ENCODE data around the gene COL3A1. TPM values are rescaled to one million over a fixed set of nuclear protein-coding genes. Genes with fewer than 3 reads are reported as not detected.

The COL3A1 gene
- total RNA-seq, 1 donor from 2014 or later: 7,546 TPM

DNA sequence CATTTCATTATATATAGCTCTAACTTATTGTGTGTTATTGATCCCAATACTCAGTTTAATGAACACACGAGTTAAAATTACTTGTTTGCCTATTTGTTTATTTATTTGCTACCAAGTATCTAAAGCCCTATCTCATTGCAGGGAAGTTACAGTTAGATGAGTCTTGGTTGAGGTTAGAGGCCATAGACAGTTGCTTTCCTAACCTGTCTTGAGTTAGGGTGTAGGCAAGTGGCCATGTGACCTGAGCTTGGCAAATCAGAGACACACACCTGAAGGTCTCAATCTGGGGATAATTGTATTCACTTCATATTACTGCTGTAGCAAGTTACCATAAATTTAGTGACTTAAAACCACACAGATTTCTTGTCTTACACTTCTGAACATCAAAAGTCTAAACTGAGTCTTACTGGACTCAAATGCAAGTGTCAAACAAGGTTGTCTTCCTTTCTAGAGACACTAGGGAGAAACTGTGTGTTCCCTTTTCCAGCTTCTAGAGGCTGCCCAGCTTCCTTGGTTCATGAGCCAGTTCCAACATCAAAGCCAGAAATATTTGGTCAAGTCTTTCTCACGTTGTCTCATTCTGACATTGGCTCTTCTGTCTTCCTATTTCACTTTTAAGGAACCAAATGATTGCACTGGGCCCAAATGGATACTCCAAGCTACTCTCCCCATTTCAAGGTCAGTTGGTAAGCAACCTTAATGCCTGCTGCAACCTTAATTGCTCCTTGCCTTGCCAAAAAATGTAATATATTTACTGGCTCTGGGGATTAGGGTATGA lies 39.7 kb downstream of the COL3A1 start:
- TF ChIP-seq CTCF (IDR thresholded peaks at IDR 0.05): no peak
- Mint-ChIP-seq H3K9me3 (ENCODE audit: unreplicated experiment) (no peaks in the 10 kb centered on the region), H3K36me3 (ENCODE audit: unreplicated experiment) (peaks cover 37% of the 10 kb centered on the region), H3K4me3 (ENCODE audit: unreplicated experiment) (no peak overlapping the region), H3K27me3 (ENCODE audit: unreplicated experiment) (no peaks in the 10 kb centered on the region), H3K27ac (ENCODE audit: unreplicated experiment) (peak overlapping the region; percentile 88), H3K4me1 (ENCODE audit: unreplicated experiment) (peaks cover 83% of the 10 kb centered on the region)
- no peak for DNase-seq (ENCODE audit: extremely low spot score, unreplicated experiment)

DNA sequence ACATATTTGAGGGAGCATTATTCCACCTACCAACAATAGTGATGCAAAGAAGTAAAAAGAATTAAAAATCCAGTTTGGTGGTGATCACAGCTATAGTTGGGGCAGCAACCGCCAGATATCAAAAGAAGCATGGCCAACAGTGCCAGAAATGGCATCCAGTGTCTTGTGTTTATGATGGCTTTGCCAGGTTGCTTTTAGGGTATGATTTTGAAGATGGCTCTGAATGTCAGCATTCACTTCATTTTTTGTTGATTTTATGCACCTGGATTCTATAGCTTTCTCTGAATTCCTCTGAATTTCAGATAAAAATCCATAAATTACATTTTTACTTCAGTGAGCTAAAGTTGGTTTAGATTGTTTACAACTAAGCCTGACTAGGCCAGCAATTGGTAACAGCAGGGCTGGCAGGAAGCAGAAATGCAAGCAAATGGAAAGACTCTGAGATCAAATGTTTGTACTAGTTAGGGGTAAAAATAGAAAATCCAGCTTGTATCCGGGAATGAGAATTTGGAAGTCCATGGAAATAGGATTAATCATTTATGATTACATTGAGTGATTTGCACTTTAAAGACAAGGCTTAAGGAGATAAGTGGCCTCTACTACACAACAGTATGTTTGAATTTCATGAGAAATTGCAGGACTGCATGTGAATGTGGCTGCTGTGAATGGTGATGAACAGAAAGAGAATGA lies 40.4 kb downstream of the COL3A1 start:
- Mint-ChIP-seq H3K27me3 (ENCODE audit: unreplicated experiment) (no peaks in the 10 kb centered on the region), H3K27ac (ENCODE audit: unreplicated experiment) (peak overlapping the region; percentile 88), H3K4me1 (ENCODE audit: unreplicated experiment) (peaks cover 86% of the 10 kb centered on the region), H3K36me3 (ENCODE audit: unreplicated experiment) (peaks cover 33% of the 10 kb centered on the region), H3K9me3 (ENCODE audit: unreplicated experiment) (no peaks in the 10 kb centered on the region), H3K4me3 (ENCODE audit: unreplicated experiment) (no peak overlapping the region)
- no peak for DNase-seq (ENCODE audit: extremely low spot score, unreplicated experiment)
- no peak for TF ChIP-seq CTCF (IDR thresholded peaks at IDR 0.05)

DNA sequence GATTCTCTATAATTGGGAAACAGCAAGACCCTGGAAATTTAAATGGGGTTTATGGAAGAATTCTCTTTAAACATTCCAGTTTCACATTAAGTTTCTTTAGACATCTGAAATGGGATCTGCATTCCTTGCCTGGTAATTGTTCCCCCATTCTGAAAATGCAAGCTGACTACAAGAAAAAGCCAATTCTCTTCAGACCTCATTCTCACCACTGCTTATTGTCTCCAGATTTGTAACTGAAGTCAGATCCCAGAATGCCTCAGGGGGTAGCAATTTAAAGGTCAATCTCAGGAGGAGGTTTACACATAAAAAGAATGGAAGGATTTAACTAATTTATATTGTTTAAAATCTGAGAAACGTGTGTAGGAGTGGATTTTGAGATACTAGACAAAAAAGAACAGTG lies 41.2 kb downstream of the COL3A1 start:
- Mint-ChIP-seq H3K27ac (ENCODE audit: unreplicated experiment) (peak overlapping the region; percentile 88), H3K4me1 (ENCODE audit: unreplicated experiment) (peaks cover 89% of the 10 kb centered on the region), H3K4me3 (ENCODE audit: unreplicated experiment) (no peak overlapping the region), H3K27me3 (ENCODE audit: unreplicated experiment) (no peaks in the 10 kb centered on the region), H3K36me3 (ENCODE audit: unreplicated experiment) (peaks cover 27% of the 10 kb centered on the region), H3K9me3 (ENCODE audit: unreplicated experiment) (no peaks in the 10 kb centered on the region)
- no peak for TF ChIP-seq CTCF (IDR thresholded peaks at IDR 0.05)
- no peak for DNase-seq (ENCODE audit: extremely low spot score, unreplicated experiment)

- Mint-ChIP-seq H3K27me3 (ENCODE audit: unreplicated experiment) (no peaks in the 10 kb centered on the region), H3K27ac (ENCODE audit: unreplicated experiment) (peak overlapping the region; percentile 88), H3K4me1 (ENCODE audit: unreplicated experiment) (peaks cover 88% of the 10 kb centered on the region), H3K9me3 (ENCODE audit: unreplicated experiment) (no peaks in the 10 kb centered on the region), H3K36me3 (ENCODE audit: unreplicated experiment) (peaks cover 19% of the 10 kb centered on the region), H3K4me3 (ENCODE audit: unreplicated experiment) (no peak overlapping the region)
- TF ChIP-seq CTCF (IDR thresholded peaks at IDR 0.05): no peak
- no peak for DNase-seq (ENCODE audit: extremely low spot score, unreplicated experiment)
These were observed 42.2 kb downstream of the COL3A1 start for GRCh38 chr2:189016311-189016861.

- no peak overlapping the region for H3K4me3 Mint-ChIP-seq (ENCODE audit: unreplicated experiment)
- no peak for DNase-seq (ENCODE audit: extremely low spot score, unreplicated experiment)
- peak overlapping the region; percentile 84 for H3K27ac Mint-ChIP-seq (ENCODE audit: unreplicated experiment)
- no peak for TF ChIP-seq CTCF (IDR thresholded peaks at IDR 0.05)
- no peaks in the 10 kb centered on the region for H3K9me3 Mint-ChIP-seq (ENCODE audit: unreplicated experiment)
- peaks cover 88% of the 10 kb centered on the region for H3K4me1 Mint-ChIP-seq (ENCODE audit: unreplicated experiment)
- no peaks in the 10 kb centered on the region for H3K27me3 Mint-ChIP-seq (ENCODE audit: unreplicated experiment)
- H3K36me3 Mint-ChIP-seq (ENCODE audit: unreplicated experiment): peaks cover 10% of the 10 kb centered on the region
These were observed 44.5 kb downstream of the COL3A1 start for GRCh38 chr2:189018631-189019030.
